Fibroblast of lung (primary cell): Measurements from ENCODE around the gene CCL17.

Source experiments
- CTCF ChIP-seq, 2 donors: IDR thresholded peaks in 1 of 2; conservative IDR thresholded peaks in 1 of 2; 1 replicate in 1 of 2; 2 replicates in 1 of 2; pipeline ENCODE4 v1.5.1; 2011 to 2012; ENCODE audit warnings: low read length in 2 of 2, control low read depth in 1 of 2, inconsistent platforms in 1 of 2, low read depth in 1 of 2, mild to moderate bottlenecking in 1 of 2
- EZH2 ChIP-seq: IDR thresholded peaks from 2 replicates; pipeline ENCODE4 v1.5.1; 2012; ENCODE audit warnings: low read length, control low read depth, mild to moderate bottlenecking; ENCODE audit errors: missing control alignments

- TF ChIP-seq CTCF (conservative IDR thresholded peaks at IDR 0.05 in 1 of 2, IDR thresholded peaks at IDR 0.05 in 1 of 2; ENCODE audit: low read depth in 1 of 2, low read length in 2 of 2) (no peak), EZH2 (no peak)
Measured at GRCh38 chr16:57361404-57361803, 43.2 kb upstream of the CCL17 start.
